Right cardiac atrium (tissue), 5 donors: ENCODE data around the gene RAVER2. TPM values are rescaled to one million over a fixed set of nuclear protein-coding genes. Genes with fewer than 3 reads are reported as not detected.

Source experiments
- ATAC-seq, 2 donors: fragments of 200-7000 bp; cut with Tn5 transposase; one replicate each; pipeline versions ENCODE4 v1.8.0 to v1.9.1; 2020; ENCODE audit warnings: moderate library complexity in 2 of 2, mild to moderate bottlenecking in 1 of 2
- DNase-seq, 3 donors: peaks; one replicate each; pipeline ENCODE4 v3.0.0-alpha.2; 2020
- H3K27ac ChIP-seq: one replicate; pipeline ENCODE4 v1.5.1; 2013; ENCODE audit warnings: mild to moderate bottlenecking, low read length, control low read depth, moderate library complexity
- H3K27me3 ChIP-seq: one replicate; pipeline ENCODE4 v1.6.1; 2013; ENCODE audit not compliant: control insufficient read depth, insufficient read depth
- H3K4me1 ChIP-seq: one replicate; pipeline ENCODE4 v1.6.1; 2013; ENCODE audit warnings: low read length; ENCODE audit not compliant: control insufficient read depth, insufficient read depth
- H3K4me3 ChIP-seq: one replicate; pipeline ENCODE4 v1.5.1; 2013; ENCODE audit warnings: low read length, control low read depth
- H3K9me3 ChIP-seq: one replicate; pipeline ENCODE4 v1.6.1; 2013; ENCODE audit warnings: low read length; ENCODE audit not compliant: control insufficient read depth
- WGBS: extraction: QIAGEN DNeasy Blood & Tissue Kit; methylation state at CpG from one replicate; pipeline ENCODE4 v1.1.7; 2013; 5-methylcytosine and 5-hydroxymethylcytosine counted together
- intact Hi-C, 4 donors: fragments of 100-400 bp; cut with DNase I; formaldehyde crosslinking; loops; one replicate each; pipeline versions ENCODE4 v1.11.0 to v1.14.0; 2022 to 2023
- polyA plus RNA-seq: library from polyadenylated mRNA; stranded (reverse); fragments of 200-250 nt; gene quantifications from one replicate; pipeline ENCODE4 v1.2.3, GENCODE V29; 2013
- total RNA-seq, 4 donors: library from RNA; stranded (reverse); fragmentation: NEBNext Ultra II Directional; extraction: Animal tissue kit (Norgen Biotek cat#: 25700); gene quantifications; one replicate each; pipeline ENCODE4 v1.2.1, GENCODE V29; 2021
- donor health status: healthy with polysubstance abuse.
- donor health status: DM: no; HTN: yes; CAD: no.
- donor health status: DM: no; HTN: no; CAD: no.
- donor health status: DM: no; HTN: yes; CAD: no; lungs with severe emphysema.
- donor health status: DM: yes; HTN: yes; CAD: no.

RAVER2 gene
- total and polyA plus RNA-seq, 5 donors = 15.9 to 28.5 (median 24.2) TPM

- no peak for ATAC-seq
- H3K27ac ChIP-seq = no peak overlapping the region
- no peak overlapping the region for H3K4me3 ChIP-seq
- no peaks in the 10 kb centered on the region for H3K4me1 ChIP-seq
- H3K9me3 ChIP-seq = no peaks in the 10 kb centered on the region
- H3K27me3 ChIP-seq = no peaks in the 10 kb centered on the region
- 95% methylated on average over 4 of the region's 4 CpGs for WGBS
- no peak for DNase-seq
- intact Hi-C loops = no loop called here
Measured at GRCh38 chr1:64857347-64857746, 112.5 kb downstream of the RAVER2 start.

- DNase-seq (no peak), ATAC-seq (peak; percentile 42 to 47)
- no peaks in the 10 kb centered on the region for H3K4me1 ChIP-seq
- H3K9me3 ChIP-seq = no peaks in the 10 kb centered on the region
- intact Hi-C loops = loop anchor here in 1 of 4 donors (10.0 kb wide), 1 partner anchor 103 kb away; the partner anchor contains the start of gene JAK1
- no peak overlapping the region for H3K4me3 ChIP-seq
- no peaks in the 10 kb centered on the region for H3K27me3 ChIP-seq
- WGBS = 67% methylated on average over 4 of the region's 4 CpGs
- no peak overlapping the region for H3K27ac ChIP-seq
Measured at GRCh38 chr1:64861611-64862010, 116.7 kb downstream of the RAVER2 start.

GRCh38 chr1:64864018-64864940 lies 119.4 kb downstream of the RAVER2 start:
- ATAC-seq (peak; percentile 90 to 97), DNase-seq (peak; percentile 75 to 89 (median 84))
- Histone ChIP-seq H3K27me3 (no peaks in the 10 kb centered on the region), H3K4me3 (no peak overlapping the region), H3K4me1 (no peaks in the 10 kb centered on the region), H3K9me3 (no peaks in the 10 kb centered on the region), H3K27ac (no peak overlapping the region)
- intact Hi-C loops = loop anchor here in 1 of 4 donors (10.0 kb wide), 1 partner anchor 101 kb away; the partner anchor contains the start of gene JAK1
- whole genome bisulfite sequencing = 55% methylated on average over 14 of the region's 14 CpGs

- no peak for ATAC-seq
- intact Hi-C loops = loop anchor here in 1 of 4 donors (10.0 kb wide), 1 partner anchor 100 kb away; the partner anchor contains the start of gene JAK1
- Histone ChIP-seq H3K4me1 (no peaks in the 10 kb centered on the region), H3K27ac (peak overlapping the region; percentile 6), H3K27me3 (no peaks in the 10 kb centered on the region), H3K4me3 (no peak overlapping the region), H3K9me3 (no peaks in the 10 kb centered on the region)
- WGBS = 87% methylated on average over 6 of the region's 6 CpGs
- DNase-seq = no peak
Measured at GRCh38 chr1:64865105-64865757, 120.4 kb downstream of the RAVER2 start.

- Histone ChIP-seq H3K4me1 (no peaks in the 10 kb centered on the region), H3K4me3 (no peak overlapping the region), H3K27me3 (no peaks in the 10 kb centered on the region), H3K9me3 (no peaks in the 10 kb centered on the region), H3K27ac (no peak overlapping the region)
- WGBS = 85% methylated on average over 10 of the region's 10 CpGs
- ATAC-seq (no peak), DNase-seq (no peak)
- intact Hi-C loops = loop anchor here in 1 of 4 donors (10.0 kb wide), 1 partner anchor 98 kb away; the partner anchor contains the start of gene JAK1
Measured at GRCh38 chr1:64866689-64867088, 121.8 kb downstream of the RAVER2 start.

- H3K4me3 ChIP-seq = no peak overlapping the region
- H3K27ac ChIP-seq = no peak overlapping the region
- no peaks in the 10 kb centered on the region for H3K4me1 ChIP-seq
- 92% methylated on average over 1 of the region's 1 CpG for WGBS
- intact Hi-C loops = loop anchor here in 1 of 4 donors (10.0 kb wide), 1 partner anchor 98 kb away; the partner anchor contains the start of gene JAK1
- no peak for DNase-seq
- no peak for ATAC-seq
- H3K27me3 ChIP-seq = no peaks in the 10 kb centered on the region
- H3K9me3 ChIP-seq = no peaks in the 10 kb centered on the region
Measured at GRCh38 chr1:64867266-64867665, 122.4 kb downstream of the RAVER2 start.

GRCh38 chr1:64871256-64871655 lies 126.4 kb downstream of the RAVER2 start:
- H3K4me1 ChIP-seq = no peaks in the 10 kb centered on the region
- intact Hi-C loops = loop anchor here in 1 of 4 donors (10.0 kb wide), 1 partner anchor 84 kb away; no protein-coding TSS in a partner anchor
- 90% methylated on average over 8 of the region's 8 CpGs for WGBS
- no peaks in the 10 kb centered on the region for H3K9me3 ChIP-seq
- DNase-seq (no peak), ATAC-seq (no peak)
- no peak overlapping the region for H3K4me3 ChIP-seq
- no peaks in the 10 kb centered on the region for H3K27me3 ChIP-seq
- no peak overlapping the region for H3K27ac ChIP-seq

- intact Hi-C loops = loop anchor here in 1 of 4 donors (10.0 kb wide), 1 partner anchor 83 kb away; no protein-coding TSS in a partner anchor
- no peaks in the 10 kb centered on the region for H3K9me3 ChIP-seq
- H3K4me3 ChIP-seq = no peak overlapping the region
- ATAC-seq = no peak
- no peak for DNase-seq
- WGBS = 92% methylated on average over 1 of the region's 1 CpG
- no peak overlapping the region for H3K27ac ChIP-seq
- H3K4me1 ChIP-seq = no peaks in the 10 kb centered on the region
- H3K27me3 ChIP-seq = no peaks in the 10 kb centered on the region
Measured at GRCh38 chr1:64872067-64872466, 127.2 kb downstream of the RAVER2 start.

GRCh38 chr1:64873576-64873975 lies 128.7 kb downstream of the RAVER2 start:
- no peak overlapping the region for H3K27ac ChIP-seq
- WGBS = 91% methylated on average over 9 of the region's 9 CpGs
- intact Hi-C loops = loop anchor here in 1 of 4 donors (10.0 kb wide), 1 partner anchor 81 kb away; no protein-coding TSS in a partner anchor
- no peaks in the 10 kb centered on the region for H3K27me3 ChIP-seq
- no peak for DNase-seq
- no peak overlapping the region for H3K4me3 ChIP-seq
- H3K4me1 ChIP-seq = no peaks in the 10 kb centered on the region
- no peaks in the 10 kb centered on the region for H3K9me3 ChIP-seq
- ATAC-seq = no peak

GRCh38 chr1:64874666-64875065 lies 129.8 kb downstream of the RAVER2 start:
- Histone ChIP-seq H3K27me3 (no peaks in the 10 kb centered on the region), H3K9me3 (no peaks in the 10 kb centered on the region), H3K4me1 (no peaks in the 10 kb centered on the region), H3K4me3 (no peak overlapping the region), H3K27ac (peak overlapping the region; percentile 23)
- DNase-seq (no peak), ATAC-seq (no peak)
- intact Hi-C loops = loop anchor here in 1 of 4 donors (10.0 kb wide), 1 partner anchor 80 kb away; no protein-coding TSS in a partner anchor
- WGBS = 74% methylated on average over 3 of the region's 3 CpGs
